Measurements from ENCODE around the gene KIFC3. TPM values are rescaled to one million over a fixed set of nuclear protein-coding genes. Genes with fewer than 3 reads are reported as not detected.

Gene KIFC3
- total and polyA plus RNA-seq, 2 of the 13 experiments (the other 11 are each of a cell fraction or from before 2014, with no cell fraction given): 42.1 to 45.3 TPM

DNA sequence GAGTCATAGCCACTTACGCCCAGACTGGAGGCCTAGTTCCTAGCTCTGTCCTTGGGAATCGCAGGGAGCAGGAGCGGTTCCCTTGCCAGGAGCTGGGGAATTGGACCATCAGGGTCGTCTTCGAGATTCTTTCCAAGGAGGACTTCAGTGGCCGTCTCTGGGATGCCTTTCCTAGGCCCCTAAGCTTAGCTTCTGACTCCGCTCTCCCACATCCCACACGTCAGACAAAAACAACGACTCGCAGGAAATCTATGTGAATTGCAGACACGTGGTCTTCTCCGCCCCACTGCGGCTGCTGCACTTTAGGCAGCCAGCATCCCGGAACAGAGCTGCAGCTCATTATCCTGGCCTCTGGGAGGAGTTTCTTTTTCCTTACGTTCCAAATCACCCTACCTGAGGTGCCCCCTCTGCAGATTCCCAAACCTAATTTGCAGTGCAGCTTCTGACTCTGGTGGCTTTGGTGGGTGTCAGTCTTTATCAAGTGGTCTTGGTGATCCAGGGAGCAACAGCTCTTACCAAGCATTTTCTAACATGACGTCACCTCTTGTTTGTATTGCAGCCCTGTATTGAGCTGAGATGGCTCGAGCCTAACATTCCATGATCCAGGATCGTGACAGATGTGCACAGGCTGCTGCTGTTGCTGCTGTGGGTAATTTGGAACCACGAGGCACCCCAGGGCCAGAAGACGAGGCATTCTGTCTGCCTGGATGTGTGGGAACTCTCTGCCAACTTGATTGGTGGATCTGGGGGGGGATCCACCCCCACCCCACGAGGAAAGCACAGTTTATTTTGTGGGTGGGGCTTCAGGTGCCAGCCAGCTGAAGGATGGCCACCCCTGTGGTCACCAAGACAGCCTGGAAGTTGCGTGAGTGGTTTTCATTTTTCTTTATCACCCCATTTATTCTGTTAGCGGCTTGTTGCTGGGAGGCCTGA lies 65.6 kb downstream of the KIFC3 start:
- peak overlapping the region; percentile 81 for H3K27ac ChIP-seq (ENCODE audit: extremely low read length, insufficient read depth, low read length)
- peak overlapping the region; percentile 82 to 91 (median 82) for H3K4me3 ChIP-seq (replicated peaks in 1 of 3; ENCODE audit: insufficient read depth in 1 of 3, low read depth in 2 of 3, low read length in 3 of 3)
- no peaks in the 10 kb centered on the region for H3K9me3 ChIP-seq (ENCODE audit: low read length)
- peak overlapping the region; percentile 100 for H3K4me2 ChIP-seq (ENCODE audit: low read depth, low read length)
- peaks cover 1 to 4% of the 10 kb centered on the region in 2 experiments; a peak in 1 of 5 replicates for H3K36me3 ChIP-seq (replicated peaks in 1 of 2; ENCODE audit: control insufficient read depth in 1 of 2, insufficient read depth in 2 of 2, low read length in 2 of 2)
- no peaks in the 10 kb centered on the region for H4K20me1 ChIP-seq (ENCODE audit: insufficient read depth, low read length)
- no TSS peak for BruUV-seq (replicated peaks)
- in situ Hi-C loops (cut with HindIII; ENCODE audit: extremely low pct_ligation_motif_present, low pct_unique_long_range_greater_than_20kb) (no loop called here), intact Hi-C loops (cut with micrococcal nuclease; ENCODE audit: unreplicated experiment) (loop anchor here (5.0 to 10.0 kb wide), 2 partner anchors 144 to 268 kb away; partner anchors contain the start of genes USB1 and ZNF319)
- H3K79me2 ChIP-seq (ENCODE audit: insufficient read depth, low read length): no peaks in the 10 kb centered on the region
- H2AFZ ChIP-seq (ENCODE audit: low read length): peak overlapping the region; percentile 16
- CTCF ChIA-PET (ENCODE audit: low intra/inter-chr PET ratio, low total read pairs): interaction anchor here (1.1 kb wide), 1 partner anchor 88 kb away, joined by 7 read pairs; no protein-coding TSS in a partner anchor
- no peaks in the 10 kb centered on the region; a peak in 1 of 5 replicates for H3K27me3 ChIP-seq (ENCODE audit: control insufficient read depth in 1 of 2, insufficient read depth in 2 of 2, low read length in 2 of 2)
- ATAC-seq: peak; percentile 47
- H3K9ac ChIP-seq (ENCODE audit: insufficient read depth, low read depth, low read length): peak overlapping the region; percentile 86
- POLR2A ChIA-PET: interaction anchor here (0.7 to 3.7 kb wide), 21 partner anchors 14 to 364 kb away, joined by 3 to 41 read pairs (median 8); partner anchors contain the start of genes ADGRG3, CX3CL1, DRC7 and KIFC3
- peaks cover 27% of the 10 kb centered on the region for H3K4me1 ChIP-seq (ENCODE audit: insufficient read depth, low read length)
- 10% methylated on average over 21 of the region's 23 CpGs for WGBS (ENCODE audit: low lambda C conversion rate)
- FAIRE-seq: peak; percentile 92
- DNase-seq (ENCODE audit: low spot score): peak; percentile 86
- TF ChIP-seq RBM22 (optimal IDR thresholded peaks at IDR 0.05; ENCODE audit: low read length) (no peak), ZNF770 (CRISPR knock-in tag; IDR thresholded peaks at IDR 0.05) (no peak), ZNF430 (CRISPR knock-in tag; IDR thresholded peaks at IDR 0.05) (peak; percentile 56), SNAI1 (CRISPR knock-in tag; IDR thresholded peaks at IDR 0.05; ENCODE audit: borderline replicate concordance) (no peak), RARG (CRISPR knock-in tag; IDR thresholded peaks at IDR 0.05; ENCODE audit: low read depth) (no peak), ZNF816 (CRISPR knock-in tag; IDR thresholded peaks at IDR 0.05; ENCODE audit: borderline replicate concordance) (no peak), ZNF776 (CRISPR knock-in tag; IDR thresholded peaks at IDR 0.05) (0 out of 2 replicates have a peak, but pooled peaks have one; percentile 77), SRSF1 (optimal IDR thresholded peaks at IDR 0.05; ENCODE audit: low read depth, low read length) (no peak), NFYB (CRISPR knock-in tag; IDR thresholded peaks at IDR 0.05) (peak; percentile 31; the same call in 1 of the 2 replicates), ARNTL (CRISPR knock-in tag; IDR thresholded peaks at IDR 0.05) (0 out of 2 replicates have a peak, but pooled peaks have one; percentile 29), ATF1 (CRISPR knock-in tag; IDR thresholded peaks at IDR 0.05) (peak; percentile 77), GABPA (IDR thresholded peaks at IDR 0.05; ENCODE audit: low read depth, low read length) (0 out of 2 replicates have a peak, but pooled peaks have one; percentile 0), GABPA (CRISPR knock-in tag; IDR thresholded peaks at IDR 0.05; ENCODE audit: low read depth) (0 out of 2 replicates have a peak, but pooled peaks have one; percentile 5), MAFG (CRISPR knock-in tag; IDR thresholded peaks at IDR 0.05) (no peak), CHCHD3 (CRISPR knock-in tag; IDR thresholded peaks at IDR 0.05) (no peak), ZNF292 (CRISPR knock-in tag; IDR thresholded peaks at IDR 0.05; ENCODE audit: borderline replicate concordance, low read depth) (no peak), FOXO1 (CRISPR knock-in tag; IDR thresholded peaks at IDR 0.05) (no peak), CREM (IDR thresholded peaks at IDR 0.05) (peak; percentile 78), CREM (CRISPR knock-in tag; IDR thresholded peaks at IDR 0.05) (no peak), ZNF678 (CRISPR knock-in tag; IDR thresholded peaks at IDR 0.05) (no peak)
- TF ChIP-seq, protein P1, sequence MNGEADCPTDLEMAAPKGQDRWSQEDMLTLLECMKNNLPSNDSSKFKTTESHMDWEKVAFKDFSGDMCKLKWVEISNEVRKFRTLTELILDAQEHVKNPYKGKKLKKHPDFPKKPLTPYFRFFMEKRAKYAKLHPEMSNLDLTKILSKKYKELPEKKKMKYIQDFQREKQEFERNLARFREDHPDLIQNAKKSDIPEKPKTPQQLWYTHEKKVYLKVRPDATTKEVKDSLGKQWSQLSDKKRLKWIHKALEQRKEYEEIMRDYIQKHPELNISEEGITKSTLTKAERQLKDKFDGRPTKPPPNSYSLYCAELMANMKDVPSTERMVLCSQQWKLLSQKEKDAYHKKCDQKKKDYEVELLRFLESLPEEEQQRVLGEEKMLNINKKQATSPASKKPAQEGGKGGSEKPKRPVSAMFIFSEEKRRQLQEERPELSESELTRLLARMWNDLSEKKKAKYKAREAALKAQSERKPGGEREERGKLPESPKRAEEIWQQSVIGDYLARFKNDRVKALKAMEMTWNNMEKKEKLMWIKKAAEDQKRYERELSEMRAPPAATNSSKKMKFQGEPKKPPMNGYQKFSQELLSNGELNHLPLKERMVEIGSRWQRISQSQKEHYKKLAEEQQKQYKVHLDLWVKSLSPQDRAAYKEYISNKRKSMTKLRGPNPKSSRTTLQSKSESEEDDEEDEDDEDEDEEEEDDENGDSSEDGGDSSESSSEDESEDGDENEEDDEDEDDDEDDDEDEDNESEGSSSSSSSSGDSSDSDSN (CRISPR knock-in tag; IDR thresholded peaks at IDR 0.05): no peak

Data from HepG2 (cell line).